H54 (cell line): ENCODE results near the gene ZBTB22.
"Not testable (repeated sequence)": the region's sequence is repeated elsewhere in the genome, so short reads cannot be mapped to it uniquely, and the experiment has no call there.

Experiments
- DNase-seq: peaks from one replicate; pipeline ENCODE4 v3.0.0; 2011; ENCODE audit warnings: low spot score, mixed read lengths; ENCODE audit not compliant: insufficient read length
- FAIRE-seq: peaks from 3 replicates; lab custom pipeline; 2011; peaks lifted over from hg19 to GRCh38; lab: Jason Lieb, UNC
- POLR2A ChIP-seq: IDR thresholded peaks from 2 replicates; pipeline ENCODE4 v1.6.1; 2011; ENCODE audit warnings: low read depth, mild to moderate bottlenecking, low read length

Gene ZBTB22

DNA sequence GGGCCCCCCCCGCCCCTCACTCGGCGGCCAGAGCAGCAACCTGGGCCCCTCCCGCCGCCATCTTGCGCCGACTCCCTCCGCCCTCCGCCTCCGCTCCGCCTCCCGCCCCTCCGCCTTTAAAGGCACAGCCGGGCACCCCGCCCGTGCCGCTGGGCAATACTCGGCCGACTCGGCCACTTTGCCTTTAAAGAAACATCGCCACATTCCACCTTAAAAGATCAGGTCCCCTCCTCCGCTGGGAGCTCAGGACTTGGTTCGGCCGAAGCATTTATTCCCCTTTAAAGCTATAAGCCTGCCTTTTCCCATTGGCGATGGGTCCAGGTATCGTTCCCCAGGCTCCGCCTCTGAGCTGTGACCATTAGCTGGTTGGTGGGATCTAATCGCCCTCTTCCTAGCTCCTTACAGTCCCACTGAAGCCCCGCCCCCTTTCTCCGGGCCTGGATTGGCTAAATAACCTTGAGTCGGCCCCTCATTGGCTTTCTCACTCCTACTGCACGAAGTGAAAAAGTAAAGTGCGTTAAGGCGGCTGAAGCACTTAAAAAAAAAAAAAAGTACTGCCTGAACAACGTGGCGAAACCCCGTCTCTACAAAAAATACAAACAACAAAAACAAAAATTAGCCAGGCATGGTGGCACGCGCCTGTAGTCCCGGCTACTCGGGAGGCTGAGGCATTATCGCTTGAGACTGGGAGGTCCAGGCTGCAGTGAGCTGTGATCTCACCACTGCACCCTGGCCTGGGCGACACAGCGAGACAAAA, at the start of gene ZBTB22:
ZBTB22 (minus strand) TSS at position 76 of the 757 bp plus-strand sequence. CDS start 828 bp downstream, outside the sequence.
- peak; percentile 69 for FAIRE-seq
- no peak for TF ChIP-seq POLR2A
- peak; percentile 79 for DNase-seq

- no peak for DNase-seq
- TF ChIP-seq POLR2A: no peak
- FAIRE-seq: no peak
Observed at GRCh38 chr6:33367009-33367714, 49.6 kb upstream of the ZBTB22 start.

DNA sequence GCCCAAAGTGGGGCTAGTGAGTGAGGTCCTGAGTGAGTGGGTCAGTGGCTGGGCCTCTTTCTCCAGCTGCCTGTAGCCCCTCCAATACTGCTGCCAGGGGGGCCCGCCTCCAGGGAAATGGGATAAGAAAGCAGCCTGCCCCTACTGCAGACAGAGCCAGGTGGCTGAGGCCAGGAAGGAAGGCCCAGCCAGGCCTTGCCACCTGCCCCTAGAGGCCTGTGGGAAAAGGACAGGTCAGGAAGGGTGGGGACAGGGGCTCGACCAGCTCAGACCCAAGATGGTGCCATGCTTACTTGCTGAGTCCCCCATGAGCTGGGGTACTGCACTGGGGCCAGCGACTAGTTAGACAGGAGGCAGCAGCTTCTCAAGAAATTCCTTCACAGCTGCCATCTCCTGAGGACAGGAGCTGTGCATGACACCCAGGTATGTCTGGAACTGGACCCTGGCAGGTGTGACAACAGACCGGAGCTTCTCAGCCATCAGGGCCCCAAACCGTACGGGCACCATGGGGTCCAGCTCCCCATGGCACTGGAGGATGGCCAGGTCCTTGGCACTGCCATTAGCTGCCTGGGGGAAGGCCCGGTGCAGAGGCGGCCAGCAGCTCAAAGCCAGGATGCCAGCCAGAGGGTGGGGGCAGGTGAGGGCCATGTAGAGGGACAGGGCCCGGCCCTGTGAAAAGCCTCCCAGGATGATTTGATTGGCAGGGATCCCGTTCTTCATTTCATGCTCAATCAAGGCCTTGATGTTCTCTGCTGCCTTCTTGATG, 47.8 kb upstream of the ZBTB22 start:
- DNase-seq, FAIRE-seq: not testable (repeated sequence)

- not testable (repeated sequence) for FAIRE-seq, DNase-seq
Observed at GRCh38 chr6:33364475-33365205, 47.1 kb upstream of the ZBTB22 start.

GRCh38 chr6:33363486-33363885, 45.9 kb upstream of the ZBTB22 start:
- not testable (repeated sequence) for FAIRE-seq, DNase-seq

GRCh38 chr6:33359331-33359730, 41.8 kb upstream of the ZBTB22 start:
- no peak for TF ChIP-seq POLR2A
- no peak for FAIRE-seq
- no peak for DNase-seq

DNA sequence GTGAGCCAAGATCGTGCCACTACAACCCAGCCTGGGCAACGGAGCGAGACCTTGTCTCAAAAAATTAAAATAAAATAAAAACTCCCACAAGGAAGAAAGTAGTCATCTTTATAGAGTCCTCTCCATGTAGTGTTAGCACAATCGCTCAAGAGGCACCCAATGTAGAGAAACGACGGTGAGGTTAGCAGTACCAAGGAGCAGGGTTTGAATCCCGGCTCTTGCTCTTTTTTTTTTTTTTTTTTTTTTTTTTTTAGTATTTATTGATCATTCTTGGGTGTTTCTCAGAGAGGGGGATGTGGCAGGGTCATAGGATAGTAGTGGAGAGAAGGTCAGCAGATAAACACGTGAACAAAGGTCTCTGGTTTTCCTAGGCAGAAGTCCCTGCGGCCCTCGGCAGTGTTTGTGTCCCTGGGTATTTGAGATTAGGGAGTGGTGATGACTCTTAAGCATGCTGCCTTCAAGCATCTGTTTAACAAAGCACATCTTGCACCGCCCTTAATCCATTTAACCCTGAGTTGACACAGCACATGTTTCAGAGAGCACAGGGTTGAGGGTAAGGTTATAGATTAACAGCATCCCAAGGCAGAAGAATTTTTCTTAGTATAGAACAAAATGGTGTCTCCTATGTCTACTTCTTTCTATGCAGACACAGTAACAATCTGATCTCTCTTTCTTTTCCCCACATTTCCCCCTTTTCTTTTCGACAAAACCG, 39.8 kb upstream of the ZBTB22 start:
- FAIRE-seq, DNase-seq: not testable (repeated sequence)

GRCh38 chr6:33356295-33356694, 38.8 kb upstream of the ZBTB22 start:
- TF ChIP-seq POLR2A: no peak
- FAIRE-seq: no peak
- DNase-seq: no peak

DNA sequence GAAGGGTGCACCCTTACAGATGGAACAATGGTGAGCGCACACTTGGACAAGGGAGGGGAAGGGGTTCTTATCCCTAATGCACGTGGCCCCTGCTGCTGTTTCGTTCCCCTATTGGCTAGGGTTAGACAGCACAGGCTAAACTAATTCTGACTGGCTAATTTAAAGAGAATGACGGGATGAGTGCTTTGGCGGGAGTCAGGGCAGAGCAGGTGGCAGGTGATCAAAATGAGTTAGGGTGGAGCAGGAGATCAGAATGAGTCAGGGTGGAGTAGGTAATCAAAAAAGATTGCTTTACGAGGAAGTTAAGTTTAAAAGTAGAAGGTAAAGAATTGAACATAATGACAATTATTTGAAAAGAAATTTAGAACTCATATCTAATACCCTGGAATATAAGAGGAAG, 38.3 kb upstream of the ZBTB22 start:
- not testable (repeated sequence) for FAIRE-seq, DNase-seq

DNA sequence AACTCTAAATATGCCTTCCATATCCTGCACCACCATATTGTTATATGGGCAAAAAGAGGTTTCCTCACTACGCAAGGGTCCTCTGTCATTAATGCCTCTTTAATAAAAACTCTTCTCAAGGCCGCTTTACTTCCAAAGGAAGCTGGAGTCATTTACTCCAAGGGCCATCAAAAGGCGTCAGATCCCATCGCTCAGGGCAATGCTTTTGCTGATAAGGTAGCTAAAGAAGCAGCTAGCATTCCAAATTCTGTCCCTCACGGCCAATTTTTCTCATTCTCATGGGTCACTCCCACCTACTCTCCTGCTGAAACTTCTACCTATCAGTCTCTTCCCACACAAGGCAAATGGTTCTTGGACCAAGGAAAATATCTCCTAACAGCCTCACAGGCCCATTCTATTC, 30.3 kb upstream of the ZBTB22 start:
- FAIRE-seq: no peak
- no peak for TF ChIP-seq POLR2A
- no peak for DNase-seq

- FAIRE-seq, DNase-seq: not testable (repeated sequence)
Observed at GRCh38 chr6:33346972-33347371, 29.4 kb upstream of the ZBTB22 start.

DNA sequence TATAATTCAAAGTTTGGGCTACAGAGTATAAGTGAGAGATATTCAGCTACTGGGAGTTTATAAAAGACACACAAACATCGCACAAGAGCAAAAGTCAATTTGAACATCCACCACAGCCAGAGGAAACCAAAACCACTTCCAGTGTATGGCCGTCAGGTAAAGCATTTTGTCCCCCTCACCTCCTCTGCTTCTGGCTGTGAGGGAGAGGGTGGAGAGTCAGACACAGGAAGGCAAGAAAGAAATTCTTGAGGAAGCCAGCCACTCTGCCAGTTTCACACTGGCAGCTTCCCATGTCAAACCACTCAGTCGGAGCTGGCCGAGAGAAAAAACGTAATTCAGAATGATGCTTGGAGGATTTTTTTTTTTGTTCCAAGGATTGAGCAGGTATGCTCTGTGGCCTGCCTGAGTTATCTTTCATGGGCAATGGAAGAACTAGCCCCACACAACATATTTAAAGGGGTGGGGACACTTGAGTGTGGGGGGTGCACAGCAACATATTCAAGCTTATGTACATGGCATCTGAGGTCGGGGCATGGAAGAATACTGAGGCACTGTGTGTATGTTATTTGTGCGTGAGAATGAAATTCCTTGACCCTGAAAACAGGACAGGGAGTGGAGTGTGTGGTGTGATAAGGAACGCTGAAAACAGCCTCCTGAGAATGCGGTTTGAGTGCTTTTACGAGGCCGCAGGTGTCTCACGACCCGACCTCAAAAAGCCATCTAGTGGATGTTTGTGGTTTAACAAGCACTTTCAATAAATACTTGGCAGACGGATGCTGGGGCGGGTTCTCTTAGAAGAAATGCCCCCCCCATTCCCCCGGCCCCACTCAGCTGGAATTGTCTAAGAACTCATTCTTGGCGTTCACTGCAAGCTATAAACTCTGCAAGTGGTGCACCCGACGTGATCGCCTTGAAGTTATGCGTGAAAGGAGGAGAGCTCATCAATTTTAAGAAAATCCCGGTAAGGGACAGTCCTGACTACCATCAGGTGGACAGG, 27.5 kb upstream of the ZBTB22 start:
- DNase-seq (peak; percentile 39), FAIRE-seq (no peak)
- TF ChIP-seq POLR2A: no peak
